Measurements from ENCODE around the gene CCDC170.

Gene CCDC170

DNA sequence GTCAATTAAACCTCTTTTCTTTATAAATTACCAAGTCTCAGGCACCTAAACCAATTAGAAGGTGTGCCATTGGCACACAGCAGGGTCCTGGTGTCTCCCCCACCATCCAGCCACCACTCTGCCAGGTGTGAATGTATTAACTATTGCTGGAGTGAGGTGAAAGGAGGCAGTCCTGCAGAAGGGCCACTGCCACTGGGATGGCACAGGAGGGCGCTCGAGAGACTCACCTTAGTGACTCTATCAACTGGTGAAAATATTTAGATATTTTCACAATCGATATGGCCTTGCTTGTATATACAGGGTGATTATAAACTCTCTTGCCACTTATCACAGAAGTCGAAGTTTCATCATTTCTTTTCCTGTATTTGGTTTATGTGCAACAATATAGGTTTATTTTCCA, 168.1 kb downstream of the CCDC170 start:
- no peak for DNase-seq

DNA sequence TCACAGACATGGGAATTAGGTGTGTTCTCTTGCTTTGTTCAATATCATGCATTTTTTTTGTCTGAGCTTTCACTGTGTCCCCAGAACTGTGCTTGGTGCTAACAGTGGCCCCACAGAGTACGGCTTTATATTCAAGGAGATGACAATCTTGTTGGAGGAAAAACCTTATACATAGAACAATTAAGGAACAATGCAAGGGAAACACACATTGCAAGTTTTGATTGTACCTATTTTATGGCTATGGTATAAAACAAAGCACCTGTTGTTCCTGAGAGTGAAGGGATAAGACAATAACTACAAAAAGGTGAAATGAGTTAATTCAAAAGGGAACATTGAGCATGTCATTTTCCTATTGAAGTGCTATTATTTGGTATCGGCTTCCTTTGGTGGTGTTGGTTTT, 169.7 kb downstream of the CCDC170 start:
- no peak for DNase-seq

DNA sequence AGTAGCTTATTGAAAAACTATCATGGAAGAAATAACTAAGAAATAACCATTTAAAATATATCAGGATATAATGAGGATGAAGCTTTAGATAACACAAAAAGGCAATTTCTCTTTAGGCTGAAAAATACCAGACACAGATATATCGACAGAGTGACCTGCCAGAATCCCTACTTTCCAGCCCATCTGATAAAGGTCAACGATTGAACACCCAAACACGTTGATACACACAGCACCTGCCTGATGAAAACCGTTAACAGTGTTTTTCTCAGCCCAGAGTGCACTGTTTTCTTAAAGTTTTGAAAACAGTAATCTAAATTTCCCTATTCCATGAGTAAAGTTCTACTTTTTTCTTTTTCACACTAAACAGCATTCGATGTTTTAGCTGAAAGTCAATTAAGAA, 170.6 kb downstream of the CCDC170 start:
- no peak for DNase-seq

DNA sequence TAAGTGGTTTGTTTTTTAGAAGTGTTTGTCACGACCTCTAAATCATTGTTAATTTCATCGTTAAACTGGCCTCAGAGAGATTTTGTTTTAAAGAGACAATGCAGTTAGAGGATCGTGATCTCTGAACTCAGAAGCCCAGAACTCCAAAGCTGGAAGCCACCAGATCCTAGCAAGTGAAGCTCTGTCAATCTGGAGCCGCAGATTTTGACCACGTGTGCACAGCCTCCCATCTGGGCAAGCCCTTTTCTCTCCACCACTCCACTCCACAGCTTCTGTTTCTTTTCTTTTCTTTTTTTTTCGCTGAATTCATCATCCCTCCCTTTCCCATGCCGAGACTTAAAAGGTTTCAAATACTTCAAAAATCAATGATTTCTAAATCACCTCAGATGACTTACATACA, 171.5 kb downstream of the CCDC170 start:
- DNase-seq, result no peak

DNA sequence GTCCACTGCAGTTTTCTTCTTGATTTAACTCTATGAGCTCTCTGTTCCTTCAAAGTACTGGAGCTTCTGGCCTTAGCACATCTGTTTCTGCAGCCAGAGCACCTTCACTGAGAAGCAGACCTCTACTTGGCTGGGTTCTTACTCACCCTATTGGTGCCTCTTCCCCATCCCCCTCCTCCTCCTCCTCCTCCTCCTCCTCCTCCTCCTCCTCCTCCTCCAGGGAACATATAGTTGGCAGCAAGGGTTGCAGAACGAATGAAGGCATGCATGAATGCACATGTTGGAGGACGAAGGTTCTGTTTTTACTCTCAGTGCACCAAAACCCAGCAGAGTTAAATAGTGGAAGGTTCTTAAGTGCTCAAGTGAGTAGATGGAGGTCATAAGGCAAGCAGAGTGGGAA, 172.7 kb downstream of the CCDC170 start:
- no peak for DNase-seq

DNA sequence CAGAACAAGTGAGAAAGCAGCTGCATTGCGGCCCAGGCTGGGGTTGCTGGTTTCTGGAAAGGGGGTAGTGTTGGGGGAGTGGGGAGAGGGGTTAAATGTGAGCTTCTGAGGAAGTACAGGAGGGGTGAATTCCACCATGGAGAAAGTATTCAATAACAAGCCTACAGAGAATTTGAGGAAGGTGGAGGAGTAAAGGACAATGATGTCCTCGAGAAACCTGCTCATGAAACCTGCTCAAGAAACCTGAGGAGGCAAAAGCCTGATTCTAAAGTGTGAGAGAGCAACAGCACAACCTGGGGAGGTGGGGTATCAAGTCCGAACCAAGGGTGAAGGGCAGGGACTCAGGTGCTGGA, 175.4 kb downstream of the CCDC170 start:
- no peak for DNase-seq

DNA sequence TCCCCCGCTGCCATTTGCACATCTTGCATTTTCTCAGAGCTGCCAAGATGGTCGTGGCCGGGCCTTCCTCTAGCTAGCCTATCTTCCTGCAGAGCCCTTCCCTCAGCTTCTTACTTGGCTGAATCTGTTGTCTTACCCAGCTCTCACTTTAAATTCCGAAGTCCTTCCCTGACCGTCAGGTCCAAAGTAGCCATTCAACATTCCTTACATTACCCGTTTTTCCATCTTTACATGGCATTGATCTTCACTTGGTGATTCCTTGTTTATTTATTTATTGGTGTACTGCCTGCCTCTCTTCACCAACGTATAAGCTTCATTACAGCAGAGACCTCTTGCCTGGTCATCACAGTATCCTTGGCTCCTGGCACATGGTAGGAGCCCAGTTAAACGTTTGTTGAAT, 176.3 kb downstream of the CCDC170 start:
- no peak for DNase-seq

Data from NCI-H1105 treated with DMSO at 0.1 percent for 48 hours (cell line).